ENCODE data around the gene STARD13.

DNA sequence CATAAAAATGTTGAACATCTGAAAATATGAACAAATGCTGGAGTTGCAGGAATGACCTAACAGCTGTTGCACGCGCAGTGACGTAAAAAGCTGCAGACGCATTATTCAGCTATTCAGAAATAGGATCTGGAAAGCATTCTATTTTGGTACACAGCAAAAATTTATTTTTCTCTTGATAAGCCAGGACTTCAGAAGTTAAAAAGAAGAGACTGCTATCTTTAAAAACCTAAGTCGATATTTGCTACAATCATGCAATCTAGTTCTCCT, 36.9 kb upstream of the STARD13 start:
- TF ChIP-seq, protein P1, sequence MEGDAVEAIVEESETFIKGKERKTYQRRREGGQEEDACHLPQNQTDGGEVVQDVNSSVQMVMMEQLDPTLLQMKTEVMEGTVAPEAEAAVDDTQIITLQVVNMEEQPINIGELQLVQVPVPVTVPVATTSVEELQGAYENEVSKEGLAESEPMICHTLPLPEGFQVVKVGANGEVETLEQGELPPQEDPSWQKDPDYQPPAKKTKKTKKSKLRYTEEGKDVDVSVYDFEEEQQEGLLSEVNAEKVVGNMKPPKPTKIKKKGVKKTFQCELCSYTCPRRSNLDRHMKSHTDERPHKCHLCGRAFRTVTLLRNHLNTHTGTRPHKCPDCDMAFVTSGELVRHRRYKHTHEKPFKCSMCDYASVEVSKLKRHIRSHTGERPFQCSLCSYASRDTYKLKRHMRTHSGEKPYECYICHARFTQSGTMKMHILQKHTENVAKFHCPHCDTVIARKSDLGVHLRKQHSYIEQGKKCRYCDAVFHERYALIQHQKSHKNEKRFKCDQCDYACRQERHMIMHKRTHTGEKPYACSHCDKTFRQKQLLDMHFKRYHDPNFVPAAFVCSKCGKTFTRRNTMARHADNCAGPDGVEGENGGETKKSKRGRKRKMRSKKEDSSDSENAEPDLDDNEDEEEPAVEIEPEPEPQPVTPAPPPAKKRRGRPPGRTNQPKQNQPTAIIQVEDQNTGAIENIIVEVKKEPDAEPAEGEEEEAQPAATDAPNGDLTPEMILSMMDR (conservative IDR thresholded peaks at IDR 0.05; ENCODE audit: low read depth, low read length) = no peak
- no peak for TF ChIP-seq EZH2 (IDR thresholded peaks at IDR 0.05; ENCODE audit: low read length, unreplicated experiment)
- TF ChIP-seq EZH2phosphoT487 (IDR thresholded peaks at IDR 0.05; ENCODE audit: borderline replicate concordance, low read length) = no peak
